Choroid plexus epithelial cell (primary cell): ENCODE data around the gene JAGN1.

ENCODE experiments used
- DNase-seq: peaks from one replicate; pipeline ENCODE4 v3.0.0-alpha.2; 2010; ENCODE audit warnings: low read depth
- H3K4me3 ChIP-seq: 2 replicates; pipeline ENCODE4 v1.5.1; 2011; ENCODE audit warnings: low read depth, mild to moderate bottlenecking, control low read depth, low read length, moderate library complexity
- CTCF ChIP-seq: conservative IDR thresholded peaks from 2 replicates; pipeline ENCODE4 v1.5.1; 2011; ENCODE audit warnings: low read depth, mild to moderate bottlenecking, control low read depth, inconsistent platforms, low read length, moderate library complexity

Gene JAGN1

GRCh38 chr3:9940746-9941145 lies 50.3 kb downstream of the JAGN1 start:
- DNase-seq = no peak
- no peak overlapping the region for H3K4me3 ChIP-seq
- no peak for TF ChIP-seq CTCF

- no peak for TF ChIP-seq CTCF
- DNase-seq = no peak
- no peak overlapping the region for H3K4me3 ChIP-seq
These were observed 51.8 kb downstream of the JAGN1 start for GRCh38 chr3:9942164-9942563.

GRCh38 chr3:9942934-9943690 lies 52.7 kb downstream of the JAGN1 start:
- DNase-seq = no peak
- H3K4me3 ChIP-seq = no peak overlapping the region
- TF ChIP-seq CTCF = no peak
